Activated CD8-positive, alpha-beta memory T cell treated with anti-CD3 and anti-CD28 coated beads, Interleukin-2, amount 50 U/mL, for 1 hour (primary cell): ENCODE measurements around the gene TNS1.

Experiments
- DNase-seq: peaks from one replicate; pipeline ENCODE4 v3.0.0-alpha.2; 2020; ENCODE audit errors: extremely low read depth

The TNS1 gene

DNA sequence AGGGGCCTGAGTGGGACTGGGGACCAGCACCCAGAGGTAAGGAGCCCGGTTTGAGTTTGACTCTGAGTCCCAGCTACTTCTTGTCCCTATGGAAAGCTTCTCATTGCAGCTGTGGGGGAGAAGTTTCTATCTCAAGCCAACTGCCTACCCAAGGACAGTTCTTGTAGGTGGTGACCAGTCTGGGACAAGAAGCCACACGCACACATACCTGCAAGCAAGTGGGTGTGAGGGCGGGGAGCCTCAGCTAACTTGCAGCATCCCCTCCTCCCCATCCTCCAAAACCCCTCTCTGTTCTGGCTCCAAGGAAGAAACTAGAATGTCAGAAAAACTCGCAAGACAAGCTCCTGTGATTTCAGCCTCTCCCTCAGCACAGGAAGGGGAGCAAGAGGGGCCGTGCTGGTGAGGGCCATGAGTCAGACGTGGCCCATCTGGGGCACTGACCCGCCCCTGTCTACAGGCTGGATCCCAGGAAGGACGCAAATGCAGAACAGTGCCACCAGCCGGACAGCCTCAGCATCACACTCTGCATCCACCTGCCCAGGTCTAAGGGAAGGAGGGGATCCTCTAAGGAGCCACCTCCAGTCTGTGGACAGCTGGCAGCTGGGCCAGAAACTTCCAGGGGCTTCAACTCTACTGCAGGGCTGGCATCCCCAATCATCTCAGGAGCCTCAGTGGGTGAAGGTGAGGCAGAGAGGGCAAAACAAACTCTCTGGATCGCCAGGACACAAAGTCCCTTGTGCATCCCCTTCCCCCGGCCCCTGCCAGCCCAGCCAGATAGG, 103.4 kb downstream of the TNS1 start:
- no peak for DNase-seq

DNA sequence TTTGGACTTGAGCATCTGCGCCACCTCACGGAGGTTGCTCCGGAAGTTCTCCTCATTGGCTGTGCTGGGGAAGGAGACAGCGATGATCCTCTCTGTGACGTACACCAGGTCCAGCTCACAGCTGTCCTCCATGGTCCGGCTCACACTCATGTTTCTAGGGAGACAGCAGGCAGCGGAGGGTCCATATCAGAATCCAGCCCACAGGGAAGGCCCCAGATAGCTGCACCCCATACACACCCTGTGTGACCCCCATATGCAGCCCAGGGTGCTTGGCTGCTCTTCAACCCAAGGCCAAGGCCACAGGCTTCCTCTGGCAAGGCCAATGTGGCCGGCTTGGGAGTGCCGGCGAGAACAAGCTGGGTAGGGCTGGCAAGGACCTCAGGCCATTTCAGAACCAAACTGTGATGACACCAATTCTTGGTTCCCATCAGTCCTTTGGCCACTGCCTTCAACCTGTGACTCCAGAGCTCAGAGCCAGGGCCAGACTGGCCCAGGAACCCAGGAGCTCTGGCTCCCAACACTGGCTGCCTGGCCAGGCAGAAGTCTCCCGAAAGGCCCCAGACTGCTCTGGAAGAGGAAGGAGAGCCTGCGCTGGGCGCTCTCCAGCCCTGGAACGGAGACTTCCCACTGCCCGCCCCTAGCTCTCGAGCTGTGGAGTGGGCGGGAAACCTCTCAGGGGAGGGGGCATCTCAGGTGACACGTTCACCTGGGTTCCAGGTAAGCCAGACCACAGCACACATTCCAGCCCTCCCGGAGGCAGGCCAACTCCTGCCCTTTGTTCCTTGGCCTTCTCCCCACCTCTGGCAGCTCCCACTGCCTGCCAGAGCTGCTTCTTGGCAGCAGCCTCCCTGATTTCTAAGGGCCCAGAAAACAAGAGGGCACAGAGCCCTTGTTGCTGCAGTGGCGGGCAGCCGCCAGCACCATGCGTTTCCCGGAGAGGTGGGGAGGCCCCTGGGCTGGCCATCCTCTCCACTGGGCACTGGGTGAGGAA, 104.7 kb downstream of the TNS1 start:
- DNase-seq, result no peak

DNA sequence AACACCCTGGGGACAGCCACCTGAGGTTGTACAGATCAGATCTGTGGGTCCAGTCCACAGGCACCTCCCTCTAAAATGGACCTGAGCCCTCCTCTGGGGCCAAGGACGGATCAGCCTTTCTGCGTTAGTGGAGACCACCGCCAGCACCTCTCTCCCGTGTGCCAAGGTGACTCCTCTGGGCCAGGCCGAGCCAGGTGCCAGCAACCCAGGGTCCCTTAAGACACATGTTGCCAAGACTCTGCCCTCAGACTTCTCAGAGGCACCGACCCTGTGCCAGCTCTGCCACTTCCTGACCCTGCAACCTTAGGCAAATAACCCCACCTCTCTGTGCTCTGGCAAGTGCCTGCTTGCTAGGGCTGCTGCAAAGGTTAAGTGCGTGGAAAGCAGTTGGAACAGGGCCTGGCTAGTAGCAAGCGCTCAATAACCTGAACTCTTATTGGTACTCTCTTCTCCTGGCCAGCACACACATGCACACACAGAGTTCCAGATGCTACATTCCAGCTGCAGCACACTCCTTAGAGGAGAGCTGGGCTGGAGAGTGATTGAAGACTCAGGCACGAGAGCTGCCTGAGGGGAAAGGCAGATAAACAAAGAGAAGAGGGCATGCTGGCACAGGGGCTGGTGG, 105.6 kb downstream of the TNS1 start:
- DNase-seq, result no peak

DNA sequence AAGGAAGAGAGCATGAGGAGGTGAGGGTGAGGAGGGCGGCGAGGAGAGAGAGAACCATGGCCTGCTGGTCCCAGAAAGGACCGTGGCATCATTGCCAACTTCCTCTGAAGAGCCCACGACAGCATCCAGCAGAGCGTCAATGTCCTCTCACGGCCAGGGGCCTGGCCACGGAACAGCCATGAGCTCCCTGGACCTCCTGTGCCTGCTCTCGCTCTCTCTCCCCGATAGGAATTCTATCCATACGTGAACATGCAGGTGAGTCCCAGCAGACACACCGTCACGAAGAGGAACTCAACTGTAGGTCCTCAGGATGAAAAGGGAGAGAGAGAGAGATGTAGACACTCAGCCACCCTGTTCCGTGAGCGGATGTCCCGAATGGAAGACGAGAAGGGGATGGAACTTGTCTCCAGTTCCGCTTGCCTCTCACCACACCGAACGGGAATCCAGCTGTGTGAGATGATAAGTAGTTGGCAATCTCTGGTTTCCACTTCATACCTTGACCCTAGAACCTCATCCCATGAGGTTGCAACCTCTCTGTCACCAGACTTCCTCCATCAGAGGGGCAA, 107.6 kb downstream of the TNS1 start:
- no peak for DNase-seq

DNA sequence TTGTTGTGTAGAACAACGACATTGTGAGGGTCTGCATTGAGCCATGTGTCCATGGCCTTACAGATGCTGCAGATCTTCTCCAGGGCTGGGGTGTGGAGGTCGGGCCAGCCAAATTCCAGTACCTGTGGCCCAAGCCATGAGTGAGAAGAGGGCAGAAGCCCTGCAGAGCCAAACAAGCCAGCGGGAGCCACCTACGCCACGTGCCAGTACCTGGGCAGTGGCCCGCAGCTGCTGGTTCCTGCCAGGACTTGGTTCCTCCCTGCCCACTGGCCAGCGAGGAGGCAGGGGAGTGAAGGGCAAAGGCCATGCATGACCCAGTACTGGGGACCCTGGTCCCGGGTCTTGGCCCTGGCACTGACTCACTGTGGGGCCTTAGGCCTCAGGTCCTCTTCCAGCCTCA, 109.4 kb downstream of the TNS1 start:
- no peak for DNase-seq

DNA sequence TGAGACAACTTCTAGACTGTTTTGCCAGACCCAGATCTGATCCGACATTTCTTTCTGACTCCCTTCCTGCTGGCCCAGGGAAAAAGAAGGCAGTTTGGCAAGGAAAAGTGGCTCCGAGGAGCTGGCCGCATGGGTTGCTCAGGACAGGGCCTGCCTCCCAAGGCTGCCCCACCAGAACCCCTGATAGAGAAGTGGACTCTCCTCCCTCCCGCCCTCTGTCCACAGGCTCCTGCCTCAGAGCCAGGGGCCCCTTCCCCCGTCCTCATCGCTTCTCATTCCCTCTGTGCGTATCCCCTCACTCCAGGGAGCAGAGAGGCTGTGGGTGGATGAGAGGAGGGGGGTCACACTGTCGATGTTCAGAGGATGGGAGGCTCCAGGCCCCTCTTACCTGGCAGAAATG, 110.2 kb downstream of the TNS1 start:
- DNase-seq, result no peak

DNA sequence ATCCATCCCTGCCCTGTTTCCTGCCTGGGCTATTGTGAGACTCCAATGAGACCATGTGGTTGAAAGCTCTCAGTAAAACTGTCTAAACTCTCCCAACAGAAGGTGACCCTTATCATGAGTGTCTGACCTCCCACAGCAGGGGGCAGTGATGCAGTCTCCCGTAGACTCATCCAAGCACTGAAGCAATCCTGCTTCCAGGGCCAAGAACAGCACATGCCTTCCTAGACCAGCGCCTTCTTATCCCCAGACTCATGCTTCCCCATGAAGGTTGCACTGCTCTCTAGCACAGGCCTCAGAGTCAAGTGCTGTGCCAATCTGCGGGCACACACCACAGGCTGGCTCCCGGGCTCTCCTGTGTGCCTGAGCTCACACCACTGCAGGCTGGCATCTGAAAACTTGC, 112.3 kb downstream of the TNS1 start:
- no peak for DNase-seq

DNA sequence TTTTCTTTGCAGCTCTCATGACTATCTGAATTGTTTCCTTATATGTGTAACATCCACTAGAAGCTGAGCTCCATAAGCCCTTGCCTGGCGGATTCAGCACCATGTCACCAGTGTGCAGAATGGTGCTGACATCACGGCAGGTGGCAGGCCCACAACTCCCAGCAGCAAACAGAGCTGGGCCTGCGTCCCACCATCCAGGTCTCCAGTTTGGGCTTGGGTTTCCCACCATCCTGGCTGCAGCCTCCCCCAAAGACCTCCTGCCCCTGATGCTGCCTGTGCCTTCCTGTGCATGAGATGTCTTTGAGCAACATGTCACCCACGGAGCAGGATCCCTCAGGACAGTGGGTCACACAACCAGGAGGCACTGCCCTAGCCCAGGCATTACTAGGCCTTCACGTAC, 113.1 kb downstream of the TNS1 start:
- no peak for DNase-seq

DNA sequence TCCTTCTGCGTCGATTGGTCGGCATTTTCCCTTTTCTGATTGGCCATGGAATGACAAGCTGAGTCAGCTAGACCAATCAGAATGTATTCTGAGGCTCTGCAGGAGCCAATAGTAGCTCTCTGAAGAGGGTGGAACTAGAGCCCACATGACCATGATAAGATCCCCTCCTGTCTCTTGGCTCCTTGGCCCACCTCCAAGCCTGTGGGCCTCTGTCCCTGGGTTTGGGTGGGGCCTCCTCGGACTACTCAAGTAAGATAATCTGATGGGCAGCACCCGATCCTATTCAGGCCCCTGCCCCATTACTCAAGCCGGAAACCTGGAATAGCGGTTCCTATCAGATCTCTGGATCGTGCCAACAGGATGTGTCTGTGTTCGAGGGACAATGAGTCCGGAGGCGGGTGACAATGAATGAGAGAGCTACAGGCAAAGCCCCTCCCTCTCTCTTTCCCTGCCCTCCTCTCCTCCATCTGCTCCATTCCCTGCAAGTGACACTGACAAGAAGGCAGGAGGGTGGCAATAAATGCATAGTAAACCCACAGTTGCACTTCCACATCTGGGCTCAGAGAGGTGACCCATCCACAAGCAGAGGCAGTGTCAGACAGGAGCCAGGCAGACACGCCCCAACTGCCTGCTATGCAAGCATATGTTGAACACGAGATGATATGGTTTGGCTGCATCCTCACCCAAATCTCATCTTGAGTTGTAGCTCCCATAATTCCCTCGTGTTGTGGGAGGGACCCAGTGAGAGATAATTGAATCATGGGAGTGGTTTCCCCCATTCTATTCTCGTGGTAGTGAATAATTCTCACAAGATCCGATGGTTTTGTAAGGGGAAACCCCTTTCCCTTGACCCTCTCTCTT, 114.7 kb downstream of the TNS1 start:
- DNase-seq, result no peak

DNA sequence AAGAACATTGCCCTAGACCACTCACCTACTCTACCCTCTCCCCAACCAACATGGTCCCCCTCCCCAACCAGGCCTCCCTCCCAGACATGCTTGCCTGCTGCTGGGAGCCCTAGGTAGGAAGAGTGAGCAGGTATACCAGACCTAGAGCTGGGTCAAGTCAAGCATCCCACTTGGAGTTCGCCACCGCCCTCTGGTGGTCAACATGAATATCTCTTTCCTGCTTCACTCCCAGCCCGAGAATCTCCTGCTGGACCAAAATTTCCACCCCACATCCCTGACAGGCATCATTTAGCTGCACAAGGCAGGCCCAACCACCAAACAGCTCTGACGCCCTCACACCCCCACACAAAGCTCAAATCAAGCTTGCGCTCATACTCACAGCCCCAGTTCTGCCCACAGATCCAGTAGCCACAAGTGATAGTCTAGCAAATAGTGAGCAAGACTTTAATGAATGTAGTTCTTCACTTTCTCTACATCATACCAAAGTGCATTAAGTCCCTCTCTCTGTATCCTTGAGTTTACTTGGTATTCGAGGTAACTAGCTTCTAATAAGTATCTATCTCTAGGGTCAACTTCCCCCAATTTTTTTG, 116.0 kb downstream of the TNS1 start:
- DNase-seq, result peak; percentile 10

DNA sequence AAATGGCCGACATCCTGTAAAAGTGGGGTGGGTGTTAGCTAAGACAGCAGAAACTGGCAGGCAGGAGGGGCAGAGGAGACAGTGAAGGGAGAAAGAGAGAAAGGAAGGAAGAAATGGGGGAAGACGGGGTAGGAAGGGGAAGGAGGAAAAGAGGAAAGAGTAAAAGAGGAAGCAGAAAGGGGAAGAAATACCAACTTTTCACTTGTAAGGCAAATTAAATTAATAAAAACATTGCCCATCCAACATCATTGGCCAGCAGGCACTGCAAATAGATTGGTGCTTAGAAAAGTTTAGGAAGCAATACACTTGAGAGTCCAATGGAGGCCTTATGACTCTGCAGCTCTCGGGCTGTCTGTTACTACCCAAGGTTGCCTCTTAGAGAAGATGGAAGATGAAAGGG, 116.7 kb downstream of the TNS1 start:
- no peak for DNase-seq

DNA sequence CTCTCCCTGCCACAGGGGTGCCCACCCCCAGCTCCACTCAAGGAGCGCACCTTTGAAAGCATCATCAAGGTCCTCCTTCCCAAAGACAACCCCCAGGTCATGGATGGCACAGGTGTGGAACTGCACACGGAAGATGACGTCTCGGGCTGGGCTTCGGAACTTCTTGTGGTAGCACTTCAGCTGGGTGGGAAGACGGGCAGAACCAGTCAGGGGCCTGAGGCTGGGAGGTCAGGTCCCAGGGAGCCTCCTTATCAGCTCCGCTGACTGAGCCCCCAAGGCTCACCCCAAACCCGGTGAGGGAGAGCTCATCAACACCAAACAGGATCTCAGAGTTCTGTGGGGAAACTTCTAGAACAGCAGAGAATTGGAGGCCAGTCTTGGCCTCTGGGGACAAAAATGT, 117.8 kb downstream of the TNS1 start:
- no peak for DNase-seq

DNA sequence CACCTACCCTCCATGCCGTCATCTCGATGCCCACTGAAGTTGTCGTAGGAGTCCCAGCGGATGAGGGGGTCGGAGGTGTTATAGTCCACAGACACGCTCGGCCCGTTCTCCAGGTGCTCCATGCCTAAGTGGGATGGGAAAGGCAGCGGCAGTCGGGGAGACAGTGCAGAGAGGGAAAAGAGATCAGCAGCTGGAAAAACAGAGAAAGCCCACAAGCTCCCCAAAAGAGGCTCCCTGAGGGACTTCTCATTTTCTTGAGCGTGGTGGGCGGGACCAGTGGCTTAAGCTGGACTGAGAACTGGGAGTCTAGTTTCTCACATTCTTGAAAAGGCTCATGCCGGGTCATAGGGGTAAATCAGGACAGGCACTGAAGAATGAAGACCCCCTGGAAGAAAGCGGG, 121.9 kb downstream of the TNS1 start:
- DNase-seq, result no peak

DNA sequence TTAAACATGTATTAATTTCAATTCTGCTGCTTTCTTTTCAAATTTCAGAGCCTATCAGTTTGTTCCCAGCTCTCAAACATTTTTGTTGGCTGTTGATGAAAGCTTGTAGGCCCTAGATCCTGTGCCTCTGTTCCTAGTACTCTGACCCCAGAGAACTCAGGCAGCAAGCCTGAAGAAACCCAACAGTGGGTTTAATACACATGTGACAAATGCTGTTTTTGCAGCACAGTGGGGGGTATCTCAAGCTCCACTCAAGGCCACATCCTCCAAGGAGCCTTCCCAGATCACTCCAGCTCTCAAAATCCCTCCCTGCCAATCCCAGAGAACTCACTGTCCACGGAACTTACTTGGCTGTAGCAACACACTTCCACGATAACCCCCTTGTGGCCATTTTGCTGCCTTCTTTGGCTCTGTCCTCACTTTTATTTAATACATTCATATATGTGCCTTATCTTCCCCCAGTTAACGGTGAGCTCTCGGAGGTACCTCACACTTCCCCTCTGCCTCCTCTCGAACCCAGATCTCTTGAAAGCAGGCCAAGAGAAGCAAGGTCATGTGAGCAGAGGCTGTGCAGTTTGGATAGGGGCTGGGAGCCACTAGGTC, 122.4 kb downstream of the TNS1 start:
- DNase-seq, result no peak

DNA sequence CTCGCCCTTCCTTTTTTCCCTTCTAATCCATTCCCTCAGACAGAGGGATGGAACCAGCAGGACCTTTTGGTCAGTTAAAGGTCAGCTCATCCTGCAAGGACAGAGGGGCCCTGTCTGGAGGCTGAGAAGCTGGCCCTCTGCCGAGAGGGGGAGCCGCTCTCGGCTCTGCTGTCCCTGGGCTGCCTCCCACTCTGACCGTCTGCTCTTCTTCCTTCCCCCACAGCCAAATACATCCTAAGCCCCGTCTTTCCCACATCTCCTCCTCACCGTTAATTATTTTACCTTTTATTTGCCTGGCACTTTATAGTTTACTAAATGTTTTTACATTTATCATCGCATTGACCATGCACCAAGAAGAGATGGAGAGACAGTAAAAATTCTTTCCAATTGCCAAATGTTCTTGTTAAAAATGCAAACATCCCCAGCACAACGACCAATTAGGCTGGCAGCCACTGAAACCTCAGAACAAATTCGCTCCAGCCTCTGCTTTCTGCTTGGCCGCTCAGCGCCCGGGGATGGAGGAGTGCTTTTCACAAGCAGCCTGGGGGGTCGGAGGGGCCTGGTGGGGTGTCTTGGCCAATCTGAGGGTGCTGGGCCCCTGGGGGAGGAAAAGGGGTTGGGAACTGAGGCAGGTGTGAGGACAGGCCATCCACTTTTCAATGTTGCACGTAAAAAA, 123.7 kb downstream of the TNS1 start:
- no peak for DNase-seq

DNA sequence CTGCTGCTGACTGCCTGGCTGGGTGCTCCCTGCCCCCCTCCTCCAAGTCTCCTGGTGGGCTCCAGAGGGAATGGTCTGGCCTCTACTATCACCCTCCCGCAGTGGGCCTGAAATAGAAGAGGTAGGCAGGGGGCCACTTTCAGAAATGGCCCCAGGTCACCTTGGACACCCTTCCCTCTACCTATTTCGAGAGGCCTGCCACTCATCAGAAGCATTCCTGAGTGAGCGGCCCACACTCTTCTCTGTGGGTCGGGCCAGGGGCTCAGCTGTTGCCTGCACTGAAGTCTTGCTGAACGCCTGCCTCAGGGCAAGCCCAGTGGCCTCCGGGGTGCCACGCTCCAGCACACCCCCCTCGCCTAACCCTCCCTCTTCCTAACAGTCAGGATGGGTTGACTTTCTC, 124.9 kb downstream of the TNS1 start:
- no peak for DNase-seq

DNA sequence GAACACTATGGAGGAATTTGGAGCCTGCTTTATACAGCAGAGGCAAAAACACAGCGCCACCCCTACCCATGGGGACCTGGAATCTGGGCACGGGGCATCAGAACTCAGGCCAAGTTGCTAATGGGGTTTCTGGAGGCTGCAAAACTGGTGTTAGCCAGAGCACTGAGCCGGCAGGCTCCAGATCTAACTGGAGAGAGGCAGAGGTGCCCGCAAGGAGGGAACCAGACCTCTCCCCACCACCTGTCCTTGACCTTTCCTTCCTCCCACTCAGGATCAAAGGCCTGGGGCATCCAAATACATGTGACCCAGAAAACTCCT, 126.6 kb downstream of the TNS1 start:
- DNase-seq, result no peak

DNA sequence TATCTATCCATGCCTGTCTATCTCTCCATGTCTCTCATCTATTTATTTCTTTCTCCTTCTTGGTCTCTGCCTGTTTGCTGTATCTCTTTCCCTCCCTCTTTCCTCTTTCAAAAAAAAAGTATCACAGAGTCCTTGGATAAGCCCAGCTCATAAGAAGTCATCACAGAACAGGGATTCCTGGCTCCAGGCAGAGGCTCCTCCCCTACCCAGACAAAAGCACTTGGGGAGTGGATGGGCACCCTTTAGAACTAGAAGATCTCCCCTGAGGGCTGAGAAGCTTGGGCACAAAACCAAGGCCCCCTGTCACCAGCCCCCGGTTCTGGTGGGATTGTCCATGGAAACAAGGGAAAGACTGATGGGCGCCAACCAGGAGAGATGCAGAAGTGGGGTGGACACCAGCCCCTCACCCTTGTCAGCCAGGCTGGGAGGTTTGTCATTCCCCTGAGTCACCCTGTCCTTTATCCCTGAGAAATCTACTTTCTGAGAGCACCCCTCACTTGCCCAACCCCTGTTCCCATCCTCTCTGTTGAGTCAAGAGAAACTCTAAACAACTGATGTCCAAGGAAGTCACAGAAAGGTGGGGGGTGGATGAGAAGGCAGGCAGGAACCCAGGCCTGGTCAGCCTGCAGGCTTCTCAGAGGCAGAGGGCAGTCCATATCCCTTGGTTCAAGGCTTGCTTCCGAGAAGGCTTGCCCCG, 127.1 kb downstream of the TNS1 start:
- no peak for DNase-seq

DNA sequence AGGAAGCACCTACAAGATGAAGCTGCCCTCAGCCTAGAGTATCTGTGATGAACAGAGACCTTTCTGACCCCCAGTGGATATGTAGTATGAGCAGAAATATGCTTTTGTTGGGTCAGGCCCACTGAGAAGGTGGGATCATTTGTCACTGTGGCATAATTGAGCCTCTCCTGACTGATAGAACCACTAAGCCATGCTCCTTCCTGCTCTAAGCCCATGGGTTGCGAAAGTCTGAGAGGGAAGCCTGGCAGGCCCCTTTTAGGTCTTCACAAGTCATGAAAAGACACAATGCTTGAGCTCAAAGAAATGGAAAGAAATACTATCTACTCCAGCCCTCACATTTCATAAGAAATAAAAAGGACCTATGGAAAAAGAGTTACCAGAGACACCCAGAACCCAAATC, 127.7 kb downstream of the TNS1 start:
- no peak for DNase-seq
